HG03439 (cell line): ENCODE data around the gene ABCC4.
"Not testable (repeated sequence)": the region's sequence is repeated elsewhere in the genome, so short reads cannot be mapped to it uniquely, and the experiment has no call there.

Source experiments
- ATAC-seq: cut with Tn5 transposase; IDR thresholded peaks from one replicate; pipeline ENCODE4 v1.9.1; 2021; ENCODE audit warnings: mild to moderate bottlenecking, moderate library complexity; ENCODE audit not compliant: unreplicated experiment

Gene ABCC4

DNA sequence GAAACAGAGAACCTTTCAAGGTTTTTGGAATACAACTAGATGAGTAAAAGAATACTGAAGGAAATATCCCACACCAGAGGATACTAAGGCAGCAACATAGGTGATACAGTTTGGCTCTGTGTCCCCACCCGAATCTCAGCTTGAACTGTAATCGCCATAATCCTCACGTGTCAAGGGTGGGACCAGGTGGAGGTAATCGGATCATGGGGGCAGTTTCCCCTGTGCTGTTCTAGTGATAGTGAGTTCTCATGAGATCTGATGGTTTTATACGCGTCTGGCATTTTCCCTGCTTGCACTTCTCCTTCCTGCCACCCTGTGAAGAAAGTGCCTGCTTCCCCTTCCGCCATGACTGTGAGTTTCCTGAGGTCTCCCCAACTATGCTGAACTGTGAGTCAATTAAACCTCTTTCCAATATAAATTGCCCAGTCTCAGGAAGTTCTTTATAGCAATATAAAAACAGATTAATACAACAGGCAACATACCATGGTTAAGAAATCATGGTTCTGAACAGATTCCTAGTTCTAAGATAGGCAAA lies 97.0 kb downstream of the ABCC4 start:
- ATAC-seq = no peak

- ATAC-seq = no peak
Measured at GRCh38 chr13:95201814-95202651, 99.2 kb downstream of the ABCC4 start.

- ATAC-seq = not testable (repeated sequence)
Measured at GRCh38 chr13:95200386-95200957, 100.8 kb downstream of the ABCC4 start.

DNA sequence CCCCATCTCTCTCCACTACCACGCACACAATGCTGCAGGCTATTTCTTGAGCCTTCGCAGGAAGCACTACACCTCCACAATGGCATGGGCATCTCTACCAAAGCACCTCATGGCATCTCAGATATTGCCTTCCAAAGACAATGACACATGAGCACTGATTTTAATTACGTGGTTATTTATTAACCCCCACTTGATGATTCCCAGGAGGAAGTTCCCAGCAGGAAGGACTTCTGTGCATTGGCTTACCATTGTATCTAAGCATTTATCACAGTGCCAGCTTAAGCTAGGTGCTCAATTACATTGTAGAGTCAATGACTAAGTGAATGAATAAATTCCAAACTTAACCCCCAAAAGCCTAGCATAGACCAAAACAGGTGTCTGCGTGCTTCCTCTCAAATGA lies 101.4 kb downstream of the ABCC4 start:
- no peak for ATAC-seq

DNA sequence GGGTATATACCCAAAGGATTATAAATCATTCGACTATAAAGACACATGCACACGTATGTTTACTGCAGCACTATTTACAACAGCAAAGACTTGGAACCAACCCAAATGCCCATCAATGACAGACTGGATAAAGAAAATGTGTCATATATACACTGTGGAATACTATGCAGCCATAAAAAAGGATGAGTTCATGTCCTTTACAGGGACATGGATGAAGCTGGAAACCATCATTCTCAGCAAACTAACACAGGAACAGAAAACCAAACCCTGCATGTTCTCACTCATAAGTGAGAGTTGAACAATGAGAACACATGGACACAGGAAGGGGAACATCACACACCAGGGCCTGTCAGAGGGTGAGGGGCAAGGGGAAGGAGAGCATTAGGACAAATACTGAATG lies 102.6 kb downstream of the ABCC4 start:
- not testable (repeated sequence) for ATAC-seq

GRCh38 chr13:95197548-95197947 lies 103.7 kb downstream of the ABCC4 start:
- no peak for ATAC-seq

DNA sequence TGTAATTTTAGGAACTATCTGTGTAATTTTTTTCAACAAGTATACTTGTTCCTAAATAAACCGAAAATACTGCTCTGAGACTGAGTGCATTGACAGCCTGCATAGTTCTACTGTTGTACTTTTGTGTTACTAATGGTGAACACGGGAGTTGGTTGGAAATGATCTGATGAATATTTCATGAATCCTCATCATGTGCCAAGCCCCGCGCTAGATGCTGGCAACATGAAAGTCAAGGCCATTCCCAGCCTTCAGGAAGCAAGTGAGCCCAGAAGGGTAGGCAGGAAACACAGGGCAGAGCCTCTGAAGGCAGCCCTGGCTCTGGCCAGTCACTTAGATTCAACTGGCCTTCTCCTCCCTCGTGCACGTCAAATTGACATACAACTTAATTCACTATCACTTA lies 106.1 kb downstream of the ABCC4 start:
- no peak for ATAC-seq

DNA sequence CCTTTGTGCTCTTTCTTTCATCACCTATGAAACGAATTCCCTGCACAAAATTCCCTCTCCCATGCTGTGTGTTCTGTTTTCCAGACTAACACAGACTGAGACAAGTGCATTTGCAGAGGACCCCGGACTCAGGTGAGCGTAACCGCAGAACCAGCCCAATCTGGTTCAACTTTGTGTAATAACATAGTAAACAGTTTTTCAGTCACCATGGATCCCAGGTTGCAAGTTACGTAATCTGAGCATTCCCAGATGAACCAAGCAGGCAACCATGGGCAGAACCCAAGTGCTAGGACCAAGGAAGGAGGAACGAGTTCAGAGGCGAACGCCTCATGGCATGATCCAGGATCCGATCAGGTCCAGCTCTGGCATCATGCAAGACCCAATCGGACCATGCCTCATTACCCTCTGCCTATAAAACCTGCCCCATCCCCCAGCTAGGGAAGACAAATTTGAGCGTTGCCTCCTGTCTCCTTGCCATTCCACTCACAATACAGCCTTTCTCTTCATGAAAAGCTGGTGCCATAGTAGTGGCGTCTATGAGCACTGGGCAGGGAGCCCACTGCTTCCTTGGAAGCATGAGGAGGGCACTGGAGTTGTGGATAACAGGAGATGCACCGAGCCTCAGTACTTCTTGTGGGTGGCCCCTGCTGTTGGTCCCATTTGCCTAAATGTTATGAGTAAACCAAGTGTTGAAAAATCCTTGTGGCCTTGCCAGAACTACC lies 107.6 kb downstream of the ABCC4 start:
- no peak for ATAC-seq

DNA sequence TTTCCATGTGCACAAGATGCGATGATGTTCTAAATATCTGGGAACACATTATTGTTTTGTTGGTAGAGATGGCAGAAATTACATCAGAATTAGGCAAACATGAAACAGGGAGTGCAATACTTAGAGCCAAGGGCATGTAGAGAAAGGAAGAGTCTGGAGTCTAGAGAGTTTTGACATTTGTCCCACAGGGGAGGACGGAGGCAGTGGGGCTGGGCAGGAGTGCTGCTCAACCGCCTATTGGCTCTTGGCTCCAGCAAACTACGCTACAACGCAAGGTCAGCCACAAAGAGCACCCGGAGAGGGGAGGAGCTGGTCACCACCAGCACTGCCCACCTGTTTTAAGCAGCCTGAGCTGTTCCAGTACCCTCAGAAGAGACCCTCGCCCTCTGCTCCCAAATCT lies 108.3 kb downstream of the ABCC4 start:
- ATAC-seq = no peak

GRCh38 chr13:95192564-95192945 lies 108.7 kb downstream of the ABCC4 start:
- not testable (repeated sequence) for ATAC-seq

DNA sequence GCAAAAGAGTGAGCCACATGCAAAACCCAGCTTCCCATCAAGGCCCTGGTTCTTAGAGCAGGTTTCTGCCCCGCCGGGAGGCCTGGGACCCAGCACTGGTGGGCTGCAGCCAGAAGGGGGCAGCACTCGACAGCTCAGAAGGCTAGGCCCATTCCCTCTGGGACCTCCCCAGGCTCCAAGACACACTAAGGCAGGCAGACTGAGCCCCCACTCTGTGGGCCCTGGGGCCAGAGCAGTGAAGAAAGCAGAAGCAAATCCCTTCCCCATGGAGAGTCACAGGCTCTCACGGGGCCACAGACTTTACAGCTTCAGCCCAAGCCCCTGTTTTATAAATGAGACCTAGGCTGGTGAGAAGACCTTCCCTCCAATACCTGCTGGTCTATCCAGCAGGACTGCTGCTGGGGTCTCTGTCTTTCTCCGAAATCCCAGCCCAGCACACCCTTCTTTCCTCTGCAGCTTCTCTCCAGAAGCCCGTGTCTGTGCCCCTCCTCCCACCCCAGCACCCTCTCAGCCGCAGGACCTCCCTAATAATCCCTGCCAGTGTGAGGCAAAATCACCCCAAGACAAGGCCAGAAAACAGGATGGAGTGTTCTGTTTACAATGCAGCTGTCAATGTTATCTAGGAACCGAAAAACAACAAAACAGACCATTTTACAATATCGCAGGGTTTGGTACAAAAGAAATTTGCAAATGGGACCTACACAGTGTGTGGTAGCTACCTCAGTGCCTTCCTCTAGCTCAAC lies 109.3 kb downstream of the ABCC4 start:
- ATAC-seq = peak; percentile 89

DNA sequence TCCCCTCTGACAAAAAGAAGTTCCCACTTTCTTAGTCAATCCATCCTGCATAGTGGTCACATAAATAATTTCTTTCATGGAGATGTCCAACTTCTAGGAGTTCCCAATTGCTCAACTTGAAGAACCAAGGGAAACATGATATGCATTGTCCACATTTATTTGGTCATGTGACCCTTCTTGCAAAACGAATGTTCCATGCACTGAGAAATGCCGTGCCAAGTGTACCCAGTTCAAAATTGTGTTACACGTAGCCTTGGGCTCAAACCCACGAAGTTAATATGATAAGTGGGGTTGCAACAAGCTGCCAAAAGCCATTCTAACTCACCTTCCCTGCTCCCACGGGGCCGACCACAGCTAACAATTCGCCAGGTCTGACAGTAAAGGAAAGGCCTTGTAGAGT lies 113.1 kb downstream of the ABCC4 start:
- ATAC-seq = no peak

- ATAC-seq = no peak
Measured at GRCh38 chr13:95185851-95186250, 115.4 kb downstream of the ABCC4 start.

GRCh38 chr13:95185311-95185710 lies 115.9 kb downstream of the ABCC4 start:
- ATAC-seq = no peak

- ATAC-seq = no peak
Measured at GRCh38 chr13:95184317-95184716, 116.9 kb downstream of the ABCC4 start.

GRCh38 chr13:95182570-95183265 lies 118.5 kb downstream of the ABCC4 start:
- no peak for ATAC-seq

GRCh38 chr13:95181586-95181985 lies 119.7 kb downstream of the ABCC4 start:
- ATAC-seq = peak; percentile 64

DNA sequence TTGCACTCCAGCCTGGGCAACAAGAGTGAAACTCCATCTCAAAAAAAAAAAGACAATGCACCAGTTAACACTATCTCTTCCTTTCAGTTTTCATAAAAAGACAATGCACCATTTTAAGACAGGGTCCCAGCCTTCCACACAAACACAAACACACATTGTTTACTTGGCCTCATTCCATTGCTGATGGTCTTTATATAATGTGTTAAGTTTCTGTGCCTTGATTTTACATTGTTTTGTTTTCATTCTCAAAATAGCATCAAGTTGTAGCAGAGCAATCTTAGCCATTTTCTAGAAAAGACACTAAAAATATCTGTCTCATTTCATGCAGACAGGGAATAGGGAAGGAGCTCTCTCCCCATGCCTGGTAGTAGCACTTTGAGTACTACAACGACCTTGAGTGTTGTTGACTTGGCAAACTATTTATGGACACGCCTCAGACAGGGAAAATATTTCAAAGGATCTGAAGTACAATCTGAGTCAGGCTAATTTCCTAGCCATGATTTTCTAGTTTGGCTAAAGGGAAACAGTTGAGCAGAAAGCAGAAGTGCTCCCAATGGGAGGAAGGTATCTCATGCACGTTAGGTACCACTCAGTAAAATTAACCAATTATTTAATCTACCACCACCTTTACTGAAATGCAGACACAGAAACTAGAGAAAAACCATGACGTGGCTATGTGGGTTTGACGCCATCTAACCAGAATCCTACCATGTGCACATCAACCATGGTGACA lies 120.6 kb downstream of the ABCC4 start:
- ATAC-seq = no peak

GRCh38 chr13:95176611-95177259 lies 124.5 kb downstream of the ABCC4 start:
- ATAC-seq = no peak
